ENCODE results near the gene DSTN. TPM values are rescaled to one million over a fixed set of nuclear protein-coding genes. Genes with fewer than 3 reads are reported as not detected.

The DSTN gene
- total and polyA plus RNA-seq, 9 of the 15 experiments (the other 6 are each of a cell fraction or from before 2014, with no cell fraction given), result 25.7 to 88.3 (median 61.0) TPM

DNA sequence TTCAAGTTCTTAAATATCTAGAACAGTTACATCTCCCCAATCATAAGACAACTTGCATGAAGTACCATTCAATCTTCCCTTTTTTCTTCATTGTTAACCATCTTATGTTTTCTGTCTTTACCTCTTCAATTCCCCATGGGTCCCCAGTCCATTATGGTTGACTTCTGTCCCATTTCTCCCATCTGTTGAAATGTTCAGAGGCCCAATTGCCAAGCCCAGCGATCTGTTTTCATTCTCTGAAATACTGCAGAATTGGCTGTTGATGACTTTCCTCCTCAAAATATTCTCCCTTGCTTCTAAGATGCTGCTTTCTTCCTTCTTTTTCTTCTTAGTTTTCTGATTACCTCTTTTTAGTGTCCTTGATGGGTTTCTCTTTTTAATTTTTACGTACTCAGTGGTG lies 26.0 kb downstream of the DSTN start:
- Histone ChIP-seq H2AFZ (ENCODE audit: low read depth, low read length) (no peak overlapping the region), H3K27ac (ENCODE audit: extremely low read depth, low read depth, low read length) (no peak overlapping the region), H3K4me3 (no peak overlapping the region), H3K4me1 (replicated peaks in 1 of 2; ENCODE audit: control insufficient read depth in 2 of 2, insufficient read depth in 2 of 2, low read length in 2 of 2) (no peaks in the 10 kb centered on the region; a peak in 1 of 5 replicates), H3K9me3 (replicated peaks; ENCODE audit: control insufficient read depth, insufficient read depth, low read depth, low read length) (no peaks in the 10 kb centered on the region), H3K27me3 (ENCODE audit: control insufficient read depth in 2 of 2, insufficient read depth in 2 of 2, low read length in 2 of 2) (no peaks in the 10 kb centered on the region), H4K20me1 (replicated peaks; ENCODE audit: control insufficient read depth, insufficient read depth, low read length) (peaks cover 8% of the 10 kb centered on the region; the same call in 1 of the 2 replicates), H3K9me1 (ENCODE audit: control insufficient read depth, insufficient read depth, low read length) (no peaks in the 10 kb centered on the region), H3K4me2 (ENCODE audit: insufficient read depth, low read length) (no peak overlapping the region), H3K79me2 (ENCODE audit: control insufficient read depth, insufficient read depth, low read length) (no peaks in the 10 kb centered on the region; the same call in 1 of the 3 replicates), H3K36me3 (ENCODE audit: control insufficient read depth, insufficient read depth, low read length) (no peaks in the 10 kb centered on the region), H3K9ac (ENCODE audit: insufficient read depth in 1 of 2, low read depth in 2 of 2, low read length in 2 of 2) (no peak overlapping the region)
- no TSS peak for BruUV-seq (replicated peaks)
- TF ChIP-seq CC2D1A (IDR thresholded peaks at IDR 0.05) (no peak), NEUROD1 (IDR thresholded peaks at IDR 0.05; ENCODE audit: borderline replicate concordance, low read depth, low read length, partially characterized antibody) (no peak), ZFPM2 (CRISPR knock-in tag; IDR thresholded peaks at IDR 0.05) (no peak), SIRT6 (IDR thresholded peaks at IDR 0.05; ENCODE audit: low read depth, low read length) (no peak), SRF (CRISPR knock-in tag; IDR thresholded peaks at IDR 0.05) (no peak), ZFP1 (CRISPR knock-in tag; IDR thresholded peaks at IDR 0.05) (no peak), HNRNPH1 (optimal IDR thresholded peaks at IDR 0.05; ENCODE audit: low read depth, low read length) (no peak)
- TF ChIP-seq, protein P1, sequence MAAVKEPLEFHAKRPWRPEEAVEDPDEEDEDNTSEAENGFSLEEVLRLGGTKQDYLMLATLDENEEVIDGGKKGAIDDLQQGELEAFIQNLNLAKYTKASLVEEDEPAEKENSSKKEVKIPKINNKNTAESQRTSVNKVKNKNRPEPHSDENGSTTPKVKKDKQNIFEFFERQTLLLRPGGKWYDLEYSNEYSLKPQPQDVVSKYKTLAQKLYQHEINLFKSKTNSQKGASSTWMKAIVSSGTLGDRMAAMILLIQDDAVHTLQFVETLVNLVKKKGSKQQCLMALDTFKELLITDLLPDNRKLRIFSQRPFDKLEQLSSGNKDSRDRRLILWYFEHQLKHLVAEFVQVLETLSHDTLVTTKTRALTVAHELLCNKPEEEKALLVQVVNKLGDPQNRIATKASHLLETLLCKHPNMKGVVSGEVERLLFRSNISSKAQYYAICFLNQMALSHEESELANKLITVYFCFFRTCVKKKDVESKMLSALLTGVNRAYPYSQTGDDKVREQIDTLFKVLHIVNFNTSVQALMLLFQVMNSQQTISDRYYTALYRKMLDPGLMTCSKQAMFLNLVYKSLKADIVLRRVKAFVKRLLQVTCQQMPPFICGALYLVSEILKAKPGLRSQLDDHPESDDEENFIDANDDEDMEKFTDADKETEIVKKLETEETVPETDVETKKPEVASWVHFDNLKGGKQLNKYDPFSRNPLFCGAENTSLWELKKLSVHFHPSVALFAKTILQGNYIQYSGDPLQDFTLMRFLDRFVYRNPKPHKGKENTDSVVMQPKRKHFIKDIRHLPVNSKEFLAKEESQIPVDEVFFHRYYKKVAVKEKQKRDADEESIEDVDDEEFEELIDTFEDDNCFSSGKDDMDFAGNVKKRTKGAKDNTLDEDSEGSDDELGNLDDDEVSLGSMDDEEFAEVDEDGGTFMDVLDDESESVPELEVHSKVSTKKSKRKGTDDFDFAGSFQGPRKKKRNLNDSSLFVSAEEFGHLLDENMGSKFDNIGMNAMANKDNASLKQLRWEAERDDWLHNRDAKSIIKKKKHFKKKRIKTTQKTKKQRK (IDR thresholded peaks at IDR 0.05; ENCODE audit: borderline replicate concordance, low read depth, low read length), result no peak
- TF ChIP-seq, protein P2, sequence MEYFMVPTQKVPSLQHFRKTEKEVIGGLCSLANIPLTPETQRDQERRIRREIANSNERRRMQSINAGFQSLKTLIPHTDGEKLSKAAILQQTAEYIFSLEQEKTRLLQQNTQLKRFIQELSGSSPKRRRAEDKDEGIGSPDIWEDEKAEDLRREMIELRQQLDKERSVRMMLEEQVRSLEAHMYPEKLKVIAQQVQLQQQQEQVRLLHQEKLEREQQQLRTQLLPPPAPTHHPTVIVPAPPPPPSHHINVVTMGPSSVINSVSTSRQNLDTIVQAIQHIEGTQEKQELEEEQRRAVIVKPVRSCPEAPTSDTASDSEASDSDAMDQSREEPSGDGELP (CRISPR knock-in tag; IDR thresholded peaks at IDR 0.05; ENCODE audit: borderline replicate concordance), result no peak
- TF ChIP-seq, protein P3, sequence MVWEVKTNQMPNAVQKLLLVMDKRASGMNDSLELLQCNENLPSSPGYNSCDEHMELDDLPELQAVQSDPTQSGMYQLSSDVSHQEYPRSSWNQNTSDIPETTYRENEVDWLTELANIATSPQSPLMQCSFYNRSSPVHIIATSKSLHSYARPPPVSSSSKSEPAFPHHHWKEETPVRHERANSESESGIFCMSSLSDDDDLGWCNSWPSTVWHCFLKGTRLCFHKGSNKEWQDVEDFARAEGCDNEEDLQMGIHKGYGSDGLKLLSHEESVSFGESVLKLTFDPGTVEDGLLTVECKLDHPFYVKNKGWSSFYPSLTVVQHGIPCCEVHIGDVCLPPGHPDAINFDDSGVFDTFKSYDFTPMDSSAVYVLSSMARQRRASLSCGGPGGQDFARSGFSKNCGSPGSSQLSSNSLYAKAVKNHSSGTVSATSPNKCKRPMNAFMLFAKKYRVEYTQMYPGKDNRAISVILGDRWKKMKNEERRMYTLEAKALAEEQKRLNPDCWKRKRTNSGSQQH (CRISPR knock-in tag; IDR thresholded peaks at IDR 0.05), result no peak
- FAIRE-seq (no peak), ATAC-seq (no peak), DNase-seq (ENCODE audit: extremely low read depth in 1 of 4, low spot score in 3 of 4) (no peak)
- intact Hi-C loops (cut with micrococcal nuclease), result no loop called here
- CTCF ChIA-PET (ENCODE audit: low intra/inter-chr PET ratio), result no interaction called here
- WGBS (ENCODE audit: insufficient coverage, low coverage, missing lambda C conversion rate), result 46% methylated on average over 2 of the region's 2 CpGs
- POLR2A ChIA-PET, result no interaction called here
- in situ Hi-C loops (cut with MboI), result no loop called here
